NCI-H524 (cell line): Measurements from ENCODE around the gene TBCCD1.
"Not testable (repeated sequence)": the region's sequence is repeated elsewhere in the genome, so short reads cannot be mapped to it uniquely, and the experiment has no call there.

Experiments
- DNase-seq, 2 experiments: peaks; one replicate each; lab custom pipeline; 2025; lab: John Stamatoyannopoulos, UW

TBCCD1 gene

GRCh38 chr3:186594591-186595113 is 27.5 kb upstream of the TBCCD1 start:
- no peak for DNase-seq

- no peak for DNase-seq
Measured at GRCh38 chr3:186593862-186594261, 26.7 kb upstream of the TBCCD1 start.

- DNase-seq: no peak
Measured at GRCh38 chr3:186592682-186593081, 25.5 kb upstream of the TBCCD1 start.

GRCh38 chr3:186590580-186591295 is 23.6 kb upstream of the TBCCD1 start:
- no peak for DNase-seq

GRCh38 chr3:186589856-186590579 is 22.9 kb upstream of the TBCCD1 start:
- DNase-seq: no peak

GRCh38 chr3:186589121-186589520 is 22.0 kb upstream of the TBCCD1 start:
- peak in 1 of 2 experiments; percentile 12 for DNase-seq

- DNase-seq: no peak
Measured at GRCh38 chr3:186588632-186589031, 21.5 kb upstream of the TBCCD1 start.

- no peak for DNase-seq
Measured at GRCh38 chr3:186587183-186587582, 20.0 kb upstream of the TBCCD1 start.

GRCh38 chr3:186586245-186586644 is 19.1 kb upstream of the TBCCD1 start:
- not testable (repeated sequence) for DNase-seq

GRCh38 chr3:186583831-186584230 is 16.7 kb upstream of the TBCCD1 start:
- DNase-seq: no peak

GRCh38 chr3:186582541-186582940 is 15.4 kb upstream of the TBCCD1 start:
- DNase-seq: no peak

- DNase-seq: no peak
Measured at GRCh38 chr3:186580785-186581184, 13.6 kb upstream of the TBCCD1 start.

- DNase-seq: no peak
Measured at GRCh38 chr3:186577521-186577920, 10.4 kb upstream of the TBCCD1 start.

GRCh38 chr3:186571644-186572013 is 4.5 kb upstream of the TBCCD1 start:
- DNase-seq: no peak

GRCh38 chr3:186570941-186571643 is 4.0 kb upstream of the TBCCD1 start:
- no peak for DNase-seq

- DNase-seq: peak; percentile 99 to 100
Measured at GRCh38 chr3:186570096-186570940, 3.2 kb upstream of the TBCCD1 start, which contains the start of gene DNAJB11. Gene DNAJB11 (plus strand): TSS chr3:186570720. CDS start chr3:186570898, 178 bp downstream.

GRCh38 chr3:186569779-186570095 is 2.6 kb upstream of the TBCCD1 start:
- no peak for DNase-seq

GRCh38 chr3:186569361-186569760 is 2.2 kb upstream of the TBCCD1 start:
- DNase-seq: not testable (repeated sequence)

- peak in 1 of 2 experiments; percentile 52 for DNase-seq
Measured at GRCh38 chr3:186566772-186567071, 417 bp downstream of the TBCCD1 start.

GRCh38 chr3:186564586-186564985 is 2.6 kb downstream of the TBCCD1 start:
- no peak for DNase-seq

GRCh38 chr3:186552408-186553031 is 14.6 kb downstream of the TBCCD1 start:
- no peak for DNase-seq
